Stomach (tissue), 4 donors: Measurements from ENCODE around the gene IL17RB.

Source experiments
- CTCF ChIP-seq, 7 experiments: fragments of 450-650 bp in 4 of 7; fragments of 200-600 bp in 3 of 7; sonication (generic) in 3 of 7; IDR thresholded peaks; one replicate each; pipeline ENCODE4 v1.5.1; 2016 to 2019; ENCODE audit warnings: antibody characterized with exemption in 7 of 7, control low read depth in 2 of 7, mild to moderate bottlenecking in 1 of 7
- EP300 ChIP-seq: sonication (generic); formaldehyde crosslinking; IDR thresholded peaks from one replicate; pipeline ENCODE4 v1.6.1; 2017; ENCODE audit warnings: antibody characterized with exemption
- POLR2A ChIP-seq, 4 donors: fragments of 450-650 bp; IDR thresholded peaks; one replicate each; pipeline ENCODE4 v1.6.1; 2016; ENCODE audit warnings: antibody characterized with exemption in 4 of 4, control low read depth in 2 of 4, mild to moderate bottlenecking in 1 of 4, moderate library complexity in 1 of 4
- POLR2AphosphoS5 ChIP-seq, 3 donors: sonication (generic); formaldehyde crosslinking; IDR thresholded peaks; one replicate each; pipeline ENCODE4 v1.6.1; 2016; ENCODE audit warnings: antibody characterized with exemption in 3 of 3

GRCh38 chr3:53859178-53859577 is 12.8 kb downstream of the IL17RB start:
- TF ChIP-seq POLR2A (IDR thresholded peaks at IDR 0.05) (no peak), POLR2AphosphoS5 (IDR thresholded peaks at IDR 0.05) (no peak), CTCF (IDR thresholded peaks at IDR 0.05) (no peak), EP300 (no peak)
